Measurements from ENCODE around the gene AP3B1.
A peak's percentile ranks its signal among the peaks of the same experiment; 100 is the strongest.

AP3B1 gene

DNA sequence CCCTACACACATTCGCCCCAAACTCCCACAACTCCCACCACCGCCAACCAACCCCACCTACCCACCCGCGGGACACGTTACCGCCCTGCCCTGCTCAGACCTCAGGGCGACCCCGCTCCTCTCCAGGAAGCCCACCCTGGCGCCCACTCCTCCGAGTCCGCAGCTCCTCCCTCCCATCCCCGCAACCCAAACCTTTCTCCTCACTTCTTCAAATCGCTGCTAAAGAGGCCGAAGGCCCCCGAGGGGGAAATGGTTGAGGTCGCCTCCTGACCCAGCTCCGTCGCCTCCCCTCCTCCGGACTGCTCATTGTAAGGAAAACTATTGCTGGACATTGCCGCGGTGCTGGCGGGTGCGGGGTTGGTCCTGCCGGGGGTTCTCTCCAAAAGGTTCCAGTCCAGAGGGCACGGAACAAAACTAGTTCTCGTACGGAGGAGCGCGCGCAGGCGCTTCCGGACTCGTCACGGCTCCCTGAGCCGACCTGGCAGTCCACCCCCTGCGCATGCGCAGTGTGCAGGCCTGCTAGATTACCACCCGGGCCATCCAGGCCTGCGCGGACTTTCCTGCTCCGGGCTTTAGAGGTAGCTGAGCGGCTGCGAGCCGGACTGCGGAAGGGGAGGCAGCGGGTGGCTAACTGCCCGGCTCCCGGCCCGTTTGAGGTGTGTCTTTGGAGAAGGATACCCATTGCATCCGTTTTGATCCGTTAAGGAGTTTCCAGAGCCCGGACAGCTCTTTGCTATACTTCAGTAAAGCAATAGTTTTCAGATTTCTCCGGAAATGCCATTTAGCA, at the start of gene AP3B1:
AP3B1 (minus strand) TSS at position 451 of the 787 bp plus-strand sequence; CDS start at position 332, 119 bp downstream.
- peak; percentile 93 for DNase-seq (ENCODE audit: low read depth, low spot score)

GRCh38 chr5:78341440-78341839, 46.9 kb upstream of the AP3B1 start:
- no peak for DNase-seq (ENCODE audit: low read depth, low spot score)

DNA sequence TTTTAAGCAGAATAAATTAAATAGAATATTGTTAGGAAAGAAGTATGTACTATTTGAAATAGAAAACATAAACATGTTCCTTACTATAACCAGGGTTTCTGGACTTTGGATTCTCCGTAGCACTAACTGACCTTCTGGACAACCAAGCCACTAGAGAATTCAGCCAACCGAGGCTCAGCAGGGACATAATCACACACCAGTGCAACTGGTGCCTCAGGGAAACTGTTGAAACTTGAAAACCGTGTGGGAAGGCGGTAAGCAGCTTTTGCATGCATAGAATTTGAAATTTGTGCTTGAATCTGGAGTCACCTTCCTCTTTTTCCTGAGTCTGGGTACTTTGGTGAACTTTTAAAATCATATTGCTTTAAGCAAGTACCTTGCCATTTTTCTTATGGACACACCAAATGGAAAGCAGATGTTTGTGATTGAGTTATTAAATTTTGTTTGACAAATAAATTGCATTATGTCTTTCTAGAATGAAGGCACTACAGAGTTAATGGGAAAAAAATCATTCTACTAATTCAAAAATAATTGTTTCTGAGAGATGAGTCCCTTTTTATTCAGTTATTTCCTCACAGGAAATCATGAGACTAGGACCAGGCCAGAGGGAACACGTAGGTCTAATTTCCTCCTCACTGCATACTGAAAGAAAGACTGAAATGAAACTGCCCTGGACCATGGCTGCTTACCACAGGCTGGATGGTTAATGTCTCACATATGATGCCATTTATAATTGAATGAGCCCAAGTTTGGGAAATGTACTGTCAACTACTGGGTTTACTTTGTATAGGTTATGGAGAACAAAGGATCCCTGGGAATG, 45.3 kb upstream of the AP3B1 start:
- no peak for DNase-seq (ENCODE audit: low read depth, low spot score)

- no peak for DNase-seq (ENCODE audit: low read depth, low spot score)
Measured at GRCh38 chr5:78336698-78337097, 42.2 kb upstream of the AP3B1 start.

DNA sequence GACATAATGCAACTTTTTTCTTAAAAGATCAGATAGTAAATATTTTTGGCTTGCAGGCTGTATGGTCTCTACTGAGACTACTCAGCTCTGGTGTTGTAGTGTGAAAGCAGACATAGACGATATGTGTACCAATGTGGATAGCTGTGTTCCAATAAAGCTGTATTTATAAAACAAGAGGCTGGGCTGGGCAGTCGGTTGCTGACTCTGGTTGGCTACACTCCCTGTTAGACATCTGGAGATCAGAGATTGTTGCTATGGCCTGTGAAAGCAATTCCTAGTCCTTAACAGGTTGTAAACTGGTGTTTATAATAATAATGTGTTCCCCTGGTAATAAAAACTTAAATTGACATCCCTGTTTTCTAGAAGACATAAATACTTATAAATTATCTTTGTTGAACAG, 41.5 kb upstream of the AP3B1 start:
- no peak for DNase-seq (ENCODE audit: low read depth, low spot score)

DNA sequence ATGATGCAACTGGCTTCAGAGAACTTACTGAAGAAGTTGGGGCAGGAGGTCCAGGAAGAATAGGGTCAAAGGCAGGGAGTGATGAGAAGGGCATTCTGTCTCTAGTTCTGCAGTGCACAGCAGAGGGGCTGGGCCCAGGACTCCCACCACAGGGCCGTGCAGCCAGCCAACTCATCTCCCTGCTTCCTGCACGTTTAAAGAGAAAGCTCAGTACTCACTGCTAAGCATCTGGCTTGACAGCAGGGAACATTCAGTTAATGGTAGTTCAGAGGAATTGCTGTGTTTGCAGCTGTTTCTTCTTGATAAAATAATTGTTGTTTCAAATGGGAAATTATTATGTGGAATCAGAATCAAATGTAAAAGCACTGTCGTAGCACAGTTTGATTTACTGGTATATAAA, 40.3 kb upstream of the AP3B1 start:
- DNase-seq (ENCODE audit: low read depth, low spot score): no peak

GRCh38 chr5:78331523-78332080, 37.1 kb upstream of the AP3B1 start:
- no peak for DNase-seq (ENCODE audit: low read depth, low spot score)

- no peak for DNase-seq (ENCODE audit: low read depth, low spot score)
Measured at GRCh38 chr5:78328585-78329173, 34.2 kb upstream of the AP3B1 start.

GRCh38 chr5:78327761-78328510, 33.4 kb upstream of the AP3B1 start:
- no peak for DNase-seq (ENCODE audit: low read depth, low spot score)

DNA sequence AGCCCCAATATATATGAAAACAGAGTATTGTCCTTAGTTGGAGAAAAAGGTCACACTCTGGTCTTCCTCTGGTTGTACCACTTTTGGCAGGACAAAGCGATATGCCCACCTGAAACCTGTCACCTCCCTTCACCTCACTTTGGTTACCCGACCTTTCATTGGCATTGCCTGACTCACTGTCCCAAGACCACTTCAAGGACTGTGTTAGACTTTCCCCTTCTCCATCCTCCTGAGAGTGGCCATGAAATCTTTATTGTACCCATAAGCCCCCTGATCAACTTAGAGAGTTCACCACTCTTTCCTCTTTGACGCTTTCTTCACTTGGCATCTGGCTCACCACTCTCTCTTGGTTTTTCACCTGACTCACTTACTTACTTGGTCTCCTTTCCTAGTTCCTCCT, 32.4 kb upstream of the AP3B1 start:
- no peak for DNase-seq (ENCODE audit: low read depth, low spot score)

DNA sequence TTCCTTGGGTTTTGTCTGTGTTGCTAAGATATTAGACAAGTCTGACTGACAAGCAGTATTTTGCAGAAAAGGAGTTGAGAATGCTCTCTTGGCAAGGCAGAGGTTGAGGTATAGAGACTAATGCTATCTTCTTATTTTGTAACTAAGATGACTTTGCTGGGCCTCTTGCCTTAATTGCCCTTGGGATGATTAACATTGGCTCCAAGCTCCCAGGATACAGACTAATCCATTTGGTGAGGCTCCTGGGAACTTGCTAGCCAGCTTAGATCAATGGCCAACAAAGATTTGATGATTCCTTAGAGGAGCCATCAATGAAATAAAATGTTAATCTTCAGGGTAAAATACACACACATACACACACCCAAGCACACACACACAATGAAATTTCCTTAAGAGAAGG, 28.7 kb upstream of the AP3B1 start:
- no peak for DNase-seq (ENCODE audit: low read depth, low spot score)

DNA sequence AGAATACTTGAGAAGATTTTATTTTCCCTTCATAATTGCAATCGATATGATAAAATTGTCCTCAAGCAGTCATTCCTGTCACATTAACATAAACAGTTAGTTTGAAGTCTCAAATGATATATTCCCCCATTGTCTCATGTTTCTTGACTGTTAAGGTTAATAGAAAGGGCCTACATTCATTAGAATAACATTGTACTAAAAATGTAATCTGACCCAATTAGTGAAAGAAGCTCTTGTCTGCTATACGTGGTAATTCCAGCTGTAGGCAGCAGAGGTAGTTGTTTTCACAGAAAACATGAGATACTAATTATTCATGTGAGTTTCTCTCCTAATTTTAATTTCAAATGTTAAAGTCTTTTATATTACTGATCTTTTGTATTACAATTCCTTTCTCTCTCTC, 25.9 kb upstream of the AP3B1 start:
- no peak for DNase-seq (ENCODE audit: low read depth, low spot score)

DNA sequence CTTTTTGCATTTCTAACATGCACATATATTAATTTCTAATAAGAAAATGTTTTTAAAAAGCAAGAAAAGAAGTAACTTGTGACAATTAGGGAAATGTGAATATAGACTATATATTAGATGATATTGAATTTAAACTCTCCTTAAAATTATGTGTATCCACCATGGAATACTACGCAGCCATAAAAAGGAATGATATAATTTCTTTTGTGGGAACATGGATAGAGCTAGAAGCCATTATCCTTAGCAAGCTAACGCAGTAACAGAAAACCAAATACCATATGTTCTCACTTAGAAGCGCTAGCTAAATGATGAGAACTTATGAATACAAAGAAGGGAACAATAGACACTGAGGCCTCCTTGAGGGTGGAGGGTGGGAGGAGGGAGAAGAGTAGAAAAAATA, 23.8 kb upstream of the AP3B1 start:
- DNase-seq (ENCODE audit: low read depth, low spot score): no peak

DNA sequence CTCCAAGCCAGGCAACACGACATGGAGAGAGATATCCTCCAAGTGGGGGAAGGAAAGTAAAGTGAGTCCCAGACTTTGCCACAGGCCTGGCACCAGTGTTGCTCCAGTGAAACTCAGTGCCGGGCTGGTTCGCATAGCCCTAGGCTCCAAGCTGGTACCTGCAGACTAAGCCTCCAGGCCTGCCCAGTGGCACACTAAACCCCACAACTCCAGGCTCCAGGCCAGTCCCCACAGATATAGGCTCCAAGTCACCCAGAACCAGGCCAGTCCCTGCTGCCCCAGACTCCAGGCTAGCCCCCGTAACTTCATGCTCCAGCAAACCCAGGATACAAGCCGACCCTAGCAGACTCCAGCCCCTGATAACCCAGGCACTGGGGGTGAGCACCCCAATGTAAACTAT, 23.0 kb upstream of the AP3B1 start:
- DNase-seq (ENCODE audit: low read depth, low spot score): no peak

DNA sequence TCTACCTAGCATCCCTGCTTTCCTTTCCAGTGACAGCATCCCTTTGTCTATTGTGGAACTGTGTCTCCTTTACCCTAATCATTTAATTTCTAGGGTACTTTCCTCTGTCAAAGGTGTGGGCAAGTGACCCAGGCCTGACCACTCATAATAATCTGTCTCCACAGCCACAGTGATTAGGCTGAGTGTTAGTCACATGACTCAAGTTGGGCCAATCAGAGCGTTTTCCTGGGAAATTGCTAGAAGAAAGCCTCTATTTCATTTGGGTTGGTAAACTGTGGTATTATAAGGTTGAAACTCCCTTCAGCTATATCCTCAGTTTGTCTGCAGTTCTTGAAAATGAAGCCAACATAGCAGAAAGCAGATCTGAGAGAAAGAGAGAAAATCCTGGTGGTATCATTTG, 14.2 kb upstream of the AP3B1 start:
- DNase-seq (ENCODE audit: low read depth, low spot score): no peak

- no peak for DNase-seq (ENCODE audit: low read depth, low spot score)
Measured at GRCh38 chr5:78300464-78301045, 6.1 kb upstream of the AP3B1 start.

GRCh38 chr5:78295035-78295961, 800 bp upstream of the AP3B1 start:
- no peak for DNase-seq (ENCODE audit: low read depth, low spot score)

DNA sequence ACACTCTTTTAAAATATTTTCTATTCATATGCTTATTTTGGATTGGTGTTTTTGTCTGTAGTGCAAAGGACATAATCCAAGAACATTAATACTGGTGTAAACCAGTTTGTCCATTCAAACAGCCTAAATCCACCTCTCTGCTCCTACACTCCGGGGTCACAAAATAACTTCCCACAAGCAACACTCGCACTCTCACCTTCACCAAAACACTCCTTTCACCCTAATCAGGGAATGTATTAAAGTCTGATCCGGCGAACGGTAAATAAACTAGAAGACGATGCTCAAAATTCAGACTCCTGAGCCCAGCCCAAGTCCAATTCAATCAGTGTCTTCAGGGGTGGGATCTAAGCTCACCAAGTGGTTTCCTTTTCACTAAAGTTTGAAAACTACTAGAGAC, 649 bp downstream of the AP3B1 start:
- DNase-seq (ENCODE audit: low read depth, low spot score): no peak

- no peak for DNase-seq (ENCODE audit: low read depth, low spot score)
Measured at GRCh38 chr5:78291687-78292086, 2.8 kb downstream of the AP3B1 start.

GRCh38 chr5:78289911-78290310, 4.6 kb downstream of the AP3B1 start:
- no peak for DNase-seq (ENCODE audit: low read depth, low spot score)
